BJ (cell line): ENCODE results near the gene CD40. TPM values are rescaled to one million over a fixed set of nuclear protein-coding genes. Genes with fewer than 3 reads are reported as not detected.
"Not testable (repeated sequence)": the region's sequence is repeated elsewhere in the genome, so short reads cannot be mapped to it uniquely, and the experiment has no call there.

Experiments
- CTCF ChIA-PET: fragments of 350-600 bp; formaldehyde crosslinking; extraction: SDS; loops from one replicate; lab custom pipeline; 2021; ENCODE audit warnings: antibody characterized with exemption, inconsistent platforms; lab: Yijun Ruan, JAX
- POLR2A ChIA-PET: fragments of 300-600 bp; sonication (Branson Sonifier 250); formaldehyde crosslinking; extraction: SDS; loops from one replicate; lab custom pipeline; 2021; ENCODE audit warnings: antibody characterized with exemption; lab: Charles Lee
- DNase-seq: peaks from one replicate; pipeline ENCODE4 v3.0.0-alpha.2; 2011; ENCODE audit warnings: low read depth
- H3K27me3 ChIP-seq: 2 replicates; pipeline ENCODE4 v1.6.0; 2011; ENCODE audit warnings: low read length; ENCODE audit not compliant: control insufficient read depth, insufficient read depth
- H3K36me3 ChIP-seq: 2 replicates; pipeline ENCODE4 v1.5.1; 2011; ENCODE audit warnings: low read length; ENCODE audit not compliant: control insufficient read depth, insufficient read depth
- H3K4me3 ChIP-seq: 2 replicates; pipeline ENCODE4 v1.5.1; 2011; ENCODE audit warnings: low read depth, mild to moderate bottlenecking, control low read depth, low read length
- CTCF ChIP-seq: IDR thresholded peaks from 2 replicates; pipeline ENCODE4 v1.5.1; 2011; ENCODE audit warnings: low read depth, mild to moderate bottlenecking, control low read depth, inconsistent platforms, low read length, moderate library complexity; ENCODE audit not compliant: insufficient read depth
- polyA plus RNA-seq: library from polyadenylated mRNA; depleted of rRNA; stranded (reverse); fragments of >200 nt; gene quantifications from 2 replicates; pipeline ENCODE4 v1.2.3, GENCODE V29; 2011

CD40 gene
- polyA plus RNA-seq, 1 experiment: 11.6 TPM

- Histone ChIP-seq H3K36me3 (no peaks in the 10 kb centered on the region), H3K4me3 (no peak overlapping the region), H3K27me3 (peaks cover 18% of the 10 kb centered on the region)
- no peak for TF ChIP-seq CTCF
- ChIA-PET POLR2A (no interaction called here), CTCF (no interaction called here)
- no peak for DNase-seq
These were observed 18.4 kb upstream of the CD40 start for GRCh38 chr20:46099491-46100287.

- CTCF ChIA-PET, H3K36me3 ChIP-seq, H3K4me3 ChIP-seq, POLR2A ChIA-PET, DNase-seq: not testable (repeated sequence)
- peaks cover 19% of the 10 kb centered on the region for H3K27me3 ChIP-seq
These were observed 17.7 kb upstream of the CD40 start for GRCh38 chr20:46100444-46100843.

- Histone ChIP-seq H3K4me3 (no peak overlapping the region), H3K27me3 (peaks cover 19% of the 10 kb centered on the region), H3K36me3 (no peaks in the 10 kb centered on the region)
- POLR2A ChIA-PET: no interaction called here
- DNase-seq: no peak
- CTCF ChIA-PET: interaction anchor here (0.7 kb wide), 1 partner anchor 302 kb away, joined by 3 read pairs; no protein-coding TSS in a partner anchor
- no peak for TF ChIP-seq CTCF
These were observed 17.1 kb upstream of the CD40 start for GRCh38 chr20:46100988-46101387.

- Histone ChIP-seq H3K36me3 (no peaks in the 10 kb centered on the region), H3K4me3 (no peak overlapping the region), H3K27me3 (peaks cover 19% of the 10 kb centered on the region)
- ChIA-PET CTCF (interaction anchor here (1.6 kb wide), 1 partner anchor 13 kb away, joined by 4 read pairs; no protein-coding TSS in a partner anchor), POLR2A (no interaction called here)
- DNase-seq: no peak
- TF ChIP-seq CTCF: no peak
These were observed 16.2 kb upstream of the CD40 start for GRCh38 chr20:46101957-46102356.

GRCh38 chr20:46102940-46103339 lies 15.2 kb upstream of the CD40 start:
- Histone ChIP-seq H3K27me3 (peaks cover 18% of the 10 kb centered on the region), H3K36me3 (no peaks in the 10 kb centered on the region), H3K4me3 (no peak overlapping the region)
- ChIA-PET POLR2A (no interaction called here), CTCF (interaction anchor here (0.6 to 1.6 kb wide), 3 partner anchors 12 to 16 kb away, joined by 3 to 4 read pairs (median 3); no protein-coding TSS in a partner anchor)
- no peak for TF ChIP-seq CTCF
- no peak for DNase-seq

- no peaks in the 10 kb centered on the region for H3K36me3 ChIP-seq
- ChIA-PET CTCF (no interaction called here), POLR2A (no interaction called here)
- DNase-seq: no peak
- peaks cover 17% of the 10 kb centered on the region for H3K27me3 ChIP-seq
- TF ChIP-seq CTCF: no peak
- H3K4me3 ChIP-seq: no peak overlapping the region
These were observed 13.9 kb upstream of the CD40 start for GRCh38 chr20:46104262-46104661.
